Right atrium auricular region (tissue), 2 donors: ENCODE measurements around the gene METTL26. TPM values are rescaled to one million over a fixed set of nuclear protein-coding genes. Genes with fewer than 3 reads are reported as not detected.
"Not testable (repeated sequence)": the region's sequence is repeated elsewhere in the genome, so short reads cannot be mapped to it uniquely, and the experiment has no call there.

ENCODE experiments used
- DNase-seq: peaks from one replicate; pipeline ENCODE4 v3.0.0-alpha.2; 2019; ENCODE audit warnings: low spot score
- H3K27ac ChIP-seq, 2 donors: fragments of 200-600 bp; sonication (generic); 1 replicate in 1 of 2; 2 replicates in 1 of 2; pipeline ENCODE4 v1.5.1; 2016 to 2019
- H3K27me3 ChIP-seq, 2 donors: fragments of 200-600 bp; sonication (generic); one replicate each; pipeline versions ENCODE4 v1.5.1 to v1.6.0; 2017 to 2019
- H3K36me3 ChIP-seq: fragments of 200-600 bp; sonication (generic); one replicate; pipeline ENCODE4 v1.5.1; 2016
- H3K4me1 ChIP-seq, 2 donors: fragments of 200-600 bp; sonication (generic); one replicate each; pipeline versions ENCODE4 v1.5.1 to v1.6.0; 2017 to 2019
- H3K4me3 ChIP-seq, 2 donors: fragments of 200-600 bp; sonication (generic); 1 replicate in 1 of 2; 2 replicates in 1 of 2; pipeline ENCODE4 v1.5.1; 2017 to 2019; ENCODE audit warnings: mild to moderate bottlenecking in 1 of 2, moderate library complexity in 1 of 2
- H3K9me3 ChIP-seq, 2 donors: fragments of 200-600 bp; sonication (generic); one replicate each; pipeline ENCODE4 v1.5.1; 2019
- CTCF ChIP-seq, 2 donors: fragments of 200-600 bp; sonication (generic); IDR thresholded peaks; one replicate each; pipeline ENCODE4 v1.5.1; 2019; ENCODE audit warnings: antibody characterized with exemption in 2 of 2
- total RNA-seq, 2 donors: library from RNA; depleted of rRNA; stranded (reverse); fragments of >200 nt; gene quantifications; one replicate each; pipeline ENCODE4 v1.1.0, GENCODE V29; 2016

METTL26 gene
- total RNA-seq, 2 donors from 2014 or later, result 103 to 137 TPM

- H3K27ac ChIP-seq, result no peak overlapping the region
- no peaks in the 10 kb centered on the region for H3K27me3 ChIP-seq
- no peaks in the 10 kb centered on the region for H3K9me3 ChIP-seq
- peaks cover 0 to 15% of the 10 kb centered on the region in 2 donors for H3K4me1 ChIP-seq
- H3K36me3 ChIP-seq, result no peaks in the 10 kb centered on the region
- no peak overlapping the region for H3K4me3 ChIP-seq
- DNase-seq, result no peak
- TF ChIP-seq CTCF (IDR thresholded peaks at IDR 0.05), result no peak
Observed at GRCh38 chr16:608019-608418, 28.1 kb downstream of the METTL26 start.

GRCh38 chr16:606656-607307, 29.3 kb downstream of the METTL26 start:
- Histone ChIP-seq H3K36me3 (no peaks in the 10 kb centered on the region), H3K27me3 (no peaks in the 10 kb centered on the region), H3K9me3 (no peaks in the 10 kb centered on the region), H3K4me3 (no peak overlapping the region), H3K27ac (no peak overlapping the region), H3K4me1 (peaks cover 0 to 15% of the 10 kb centered on the region in 2 donors)
- TF ChIP-seq CTCF (IDR thresholded peaks at IDR 0.05), result no peak
- no peak for DNase-seq

GRCh38 chr16:603933-604332, 32.2 kb downstream of the METTL26 start:
- Histone ChIP-seq H3K36me3 (no peaks in the 10 kb centered on the region), H3K9me3 (no peaks in the 10 kb centered on the region), H3K27me3 (no peaks in the 10 kb centered on the region), H3K4me1 (no peaks in the 10 kb centered on the region), H3K4me3 (no peak overlapping the region), H3K27ac (no peak overlapping the region)
- TF ChIP-seq CTCF (IDR thresholded peaks at IDR 0.05), result no peak
- no peak for DNase-seq

GRCh38 chr16:600781-601180, 35.3 kb downstream of the METTL26 start:
- no peak for DNase-seq
- H3K36me3 ChIP-seq, result no peaks in the 10 kb centered on the region
- no peak overlapping the region for H3K27ac ChIP-seq
- no peak overlapping the region for H3K4me3 ChIP-seq
- no peaks in the 10 kb centered on the region for H3K4me1 ChIP-seq
- no peak for TF ChIP-seq CTCF (IDR thresholded peaks at IDR 0.05)
- no peaks in the 10 kb centered on the region for H3K27me3 ChIP-seq
- H3K9me3 ChIP-seq, result no peaks in the 10 kb centered on the region

GRCh38 chr16:598823-599739, 37.0 kb downstream of the METTL26 start:
- no peak overlapping the region for H3K4me3 ChIP-seq
- H3K4me1 ChIP-seq, result no peaks in the 10 kb centered on the region
- H3K27me3 ChIP-seq, result no peaks in the 10 kb centered on the region
- no peak for TF ChIP-seq CTCF (IDR thresholded peaks at IDR 0.05)
- H3K9me3 ChIP-seq, result no peaks in the 10 kb centered on the region
- no peak for DNase-seq
- H3K27ac ChIP-seq, result no peak overlapping the region
- no peaks in the 10 kb centered on the region for H3K36me3 ChIP-seq

GRCh38 chr16:597655-598054, 38.5 kb downstream of the METTL26 start:
- H3K4me1 ChIP-seq, H3K27me3 ChIP-seq, H3K27ac ChIP-seq, H3K36me3 ChIP-seq, H3K4me3 ChIP-seq, DNase-seq, H3K9me3 ChIP-seq: not testable (repeated sequence)
